Esophagus squamous epithelium (tissue), 4 donors: ENCODE measurements around the gene CELF2.

ENCODE experiments used
- POLR2A ChIP-seq, 4 donors: fragments of 450-650 bp; IDR thresholded peaks; one replicate each; pipeline ENCODE4 v1.6.1; 2017; ENCODE audit warnings: antibody characterized with exemption in 4 of 4, mild to moderate bottlenecking in 4 of 4, moderate library complexity in 3 of 4
- TF ChIP-seq, protein P1 (sequence below), 6 experiments: fragments of 450-650 bp in 4 of 6; fragments of 200-600 bp in 2 of 6; sonication (generic) in 2 of 6; IDR thresholded peaks; one replicate each; pipeline ENCODE4 v1.5.1; 2016 to 2019; ENCODE audit warnings: antibody characterized with exemption in 6 of 6, mild to moderate bottlenecking in 4 of 6, moderate library complexity in 4 of 6

DNA sequence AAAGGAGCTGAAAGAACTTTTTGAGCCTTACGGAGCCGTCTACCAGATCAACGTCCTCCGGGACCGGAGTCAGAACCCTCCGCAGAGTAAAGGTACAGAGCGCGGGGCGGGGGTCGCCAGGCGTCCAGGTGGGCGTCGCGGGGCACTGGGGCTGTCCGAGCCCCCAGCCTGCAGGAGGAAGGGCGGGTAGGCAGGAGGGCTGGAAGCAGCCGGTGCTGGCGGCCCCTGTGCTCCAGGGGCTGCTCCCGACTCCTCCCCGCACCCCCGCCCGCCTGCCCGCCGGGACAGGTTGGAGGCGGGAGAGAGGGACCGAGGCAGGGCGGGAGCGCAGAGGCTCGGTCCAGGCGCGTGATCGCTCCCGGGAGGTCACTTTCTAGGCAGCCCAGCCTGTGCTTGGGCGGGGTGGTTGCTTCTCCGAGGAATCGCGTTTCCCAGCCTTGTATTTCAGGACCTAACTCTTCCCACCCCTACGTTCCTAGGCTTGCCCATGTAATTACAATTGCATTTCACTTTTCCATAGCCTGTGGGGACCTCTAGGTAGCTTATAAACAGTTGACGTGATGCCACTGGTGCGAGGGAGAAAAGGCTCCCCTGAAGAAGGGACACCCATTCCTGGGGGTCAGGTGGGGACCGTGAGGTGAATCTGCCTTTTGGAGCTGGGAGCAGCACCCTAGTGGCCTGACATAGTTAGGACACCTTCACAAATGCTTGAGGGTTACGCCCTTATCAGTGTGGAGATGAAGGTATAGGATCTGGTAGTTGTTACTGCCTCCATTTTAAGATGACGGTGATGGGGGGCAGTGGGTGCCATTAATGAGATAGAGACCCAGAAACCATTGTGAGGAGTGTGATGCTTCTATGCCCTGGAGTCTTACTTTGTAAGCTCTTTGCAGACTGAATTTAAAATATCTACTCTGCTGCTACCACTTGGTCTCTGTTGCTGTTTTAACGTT lies 148.2 kb downstream of the CELF2 start:
- TF ChIP-seq, protein P1, sequence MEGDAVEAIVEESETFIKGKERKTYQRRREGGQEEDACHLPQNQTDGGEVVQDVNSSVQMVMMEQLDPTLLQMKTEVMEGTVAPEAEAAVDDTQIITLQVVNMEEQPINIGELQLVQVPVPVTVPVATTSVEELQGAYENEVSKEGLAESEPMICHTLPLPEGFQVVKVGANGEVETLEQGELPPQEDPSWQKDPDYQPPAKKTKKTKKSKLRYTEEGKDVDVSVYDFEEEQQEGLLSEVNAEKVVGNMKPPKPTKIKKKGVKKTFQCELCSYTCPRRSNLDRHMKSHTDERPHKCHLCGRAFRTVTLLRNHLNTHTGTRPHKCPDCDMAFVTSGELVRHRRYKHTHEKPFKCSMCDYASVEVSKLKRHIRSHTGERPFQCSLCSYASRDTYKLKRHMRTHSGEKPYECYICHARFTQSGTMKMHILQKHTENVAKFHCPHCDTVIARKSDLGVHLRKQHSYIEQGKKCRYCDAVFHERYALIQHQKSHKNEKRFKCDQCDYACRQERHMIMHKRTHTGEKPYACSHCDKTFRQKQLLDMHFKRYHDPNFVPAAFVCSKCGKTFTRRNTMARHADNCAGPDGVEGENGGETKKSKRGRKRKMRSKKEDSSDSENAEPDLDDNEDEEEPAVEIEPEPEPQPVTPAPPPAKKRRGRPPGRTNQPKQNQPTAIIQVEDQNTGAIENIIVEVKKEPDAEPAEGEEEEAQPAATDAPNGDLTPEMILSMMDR (IDR thresholded peaks at IDR 0.05): peak; percentile 21 to 60 (median 47)
- TF ChIP-seq POLR2A (IDR thresholded peaks at IDR 0.05): peak in 1 of 4 donors; percentile 66
